Fibroblast of skin of abdomen (primary cell): ENCODE measurements around the gene TPM2.
A peak's percentile ranks its signal among the peaks of the same experiment; 100 is the strongest.
"Not testable (repeated sequence)": the region's sequence is repeated elsewhere in the genome, so short reads cannot be mapped to it uniquely, and the experiment has no call there.

Source experiments
- DNase-seq: peaks from one replicate; pipeline ENCODE4 v3.0.0-alpha.2; 2013

The TPM2 gene

DNA sequence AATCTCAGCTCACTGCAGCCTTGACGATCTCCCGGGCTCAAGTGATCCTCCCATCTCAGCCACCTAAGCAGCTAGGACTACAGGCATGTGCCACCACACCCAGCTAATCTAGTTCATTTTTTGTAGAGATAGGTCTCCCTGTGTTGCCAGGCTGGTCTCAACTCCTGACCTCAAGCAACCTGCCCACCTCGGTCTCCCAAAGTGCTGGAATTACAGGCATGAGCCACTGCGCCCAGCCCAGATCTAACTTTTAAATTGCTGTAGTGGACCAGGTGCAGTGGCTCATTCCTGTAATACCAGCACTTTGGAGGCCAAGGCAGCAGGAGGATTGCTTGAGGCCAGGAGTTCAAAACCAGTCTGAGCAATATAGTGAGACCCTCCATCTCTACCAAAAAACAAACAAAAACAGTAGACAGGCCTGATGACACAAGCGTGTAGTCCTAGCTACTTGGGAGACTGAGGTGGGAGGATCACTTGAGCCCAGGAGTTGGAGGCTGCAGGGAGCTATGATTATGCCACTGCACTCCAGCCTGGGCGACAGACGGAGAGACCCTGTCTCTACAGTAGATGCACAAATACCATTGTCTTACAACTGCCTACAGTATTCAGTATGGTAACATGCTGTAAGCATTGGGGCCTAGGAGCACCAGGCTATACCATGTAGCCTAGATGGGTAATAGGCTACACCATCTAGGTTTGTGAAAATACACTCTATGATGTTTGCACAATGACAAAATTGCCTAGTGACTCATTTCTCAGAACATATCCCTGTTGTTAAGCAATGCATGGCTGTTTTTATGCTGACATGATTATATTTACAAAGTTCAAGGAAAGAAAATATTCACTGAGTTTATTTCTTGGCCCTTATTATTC is 37.5 kb downstream of the TPM2 start:
- DNase-seq = no peak

DNA sequence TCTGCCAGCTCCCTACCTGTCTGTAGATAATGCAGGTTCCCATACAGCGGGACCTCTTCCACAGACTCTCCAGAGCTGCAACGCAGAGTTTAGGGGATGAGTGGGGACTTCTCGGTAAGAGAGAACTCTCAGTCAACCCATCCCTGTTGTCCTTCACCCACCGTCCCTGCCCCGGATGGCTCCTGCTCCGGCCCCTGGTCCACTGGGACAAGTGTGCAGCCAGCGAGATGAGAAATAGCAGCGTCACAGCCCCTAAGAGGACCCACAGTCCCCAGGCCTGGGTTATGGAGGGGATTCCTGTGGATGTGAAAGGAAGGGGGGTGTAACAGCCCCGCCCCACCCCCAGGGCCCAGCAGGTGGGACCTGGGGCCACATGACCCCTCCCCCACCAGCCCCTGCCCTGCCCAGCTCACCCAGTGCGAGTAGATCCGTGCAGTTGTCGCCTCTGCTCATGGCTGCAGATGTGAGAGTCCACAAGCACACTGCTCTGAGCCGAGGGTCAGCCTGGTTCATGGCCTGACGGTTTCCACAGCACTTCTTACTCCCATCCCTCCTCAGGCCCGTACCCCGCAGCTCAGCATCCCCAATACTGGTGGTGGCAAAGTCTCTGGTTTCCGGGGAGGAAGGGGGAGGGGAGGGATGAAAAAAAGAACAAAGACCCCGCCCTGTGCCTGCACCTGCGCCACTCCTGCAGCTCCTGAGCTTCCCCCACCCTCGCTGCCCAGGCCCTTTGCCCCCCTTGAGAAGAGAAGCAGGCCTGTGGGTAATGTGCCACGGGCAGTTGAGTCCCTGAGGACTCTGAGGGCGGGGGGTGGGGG is 39.2 kb downstream of the TPM2 start, which contains the start of gene SIT1:
SIT1 (minus strand) TSS at position 591 of the 818 bp plus-strand sequence; CDS start at position 513, 78 bp downstream.
- DNase-seq = no peak

DNA sequence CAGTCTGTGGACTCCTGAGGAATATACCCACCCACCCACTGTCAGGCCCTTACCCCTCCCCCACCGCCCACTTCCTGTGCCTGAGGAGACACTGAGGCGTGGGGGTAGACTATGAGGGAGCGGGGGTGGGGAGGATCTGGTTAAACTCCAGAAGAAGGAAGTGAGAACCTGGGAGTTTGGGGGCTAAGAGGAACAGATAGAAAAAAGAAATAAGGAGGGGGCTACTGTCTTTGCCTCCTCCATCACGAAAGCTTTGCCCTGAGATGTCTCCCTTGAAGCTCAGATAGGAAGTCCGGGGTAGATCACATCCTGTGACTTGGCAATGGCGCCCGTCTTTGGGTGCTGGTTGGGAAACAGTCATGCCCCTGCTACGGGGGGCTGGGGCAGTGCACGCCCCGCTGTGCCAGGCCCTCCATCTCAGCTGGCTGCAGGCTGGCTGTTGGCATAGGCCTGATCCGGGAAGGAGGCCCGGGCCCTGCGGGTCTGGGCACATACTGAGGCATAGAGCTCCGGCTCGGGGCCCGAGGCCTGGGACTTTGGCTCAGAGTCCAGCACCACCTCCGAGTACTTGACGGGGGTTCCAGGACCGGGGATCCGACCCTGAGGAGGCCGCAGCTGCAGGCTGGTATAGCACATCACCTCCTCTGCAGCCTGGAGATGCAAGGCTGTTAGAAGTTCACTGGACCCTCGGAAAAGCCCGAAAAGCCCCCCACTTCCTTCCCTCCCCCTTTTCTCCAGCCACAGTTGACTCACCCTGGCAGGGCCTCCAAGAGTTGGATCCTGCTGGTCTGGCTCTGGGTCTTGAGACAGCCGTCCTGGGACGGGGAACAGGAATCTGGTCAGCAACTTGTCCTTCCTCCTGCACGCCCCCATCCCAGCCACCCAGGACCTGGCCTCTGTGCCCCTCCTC is 40.0 kb downstream of the TPM2 start:
- DNase-seq = no peak

DNA sequence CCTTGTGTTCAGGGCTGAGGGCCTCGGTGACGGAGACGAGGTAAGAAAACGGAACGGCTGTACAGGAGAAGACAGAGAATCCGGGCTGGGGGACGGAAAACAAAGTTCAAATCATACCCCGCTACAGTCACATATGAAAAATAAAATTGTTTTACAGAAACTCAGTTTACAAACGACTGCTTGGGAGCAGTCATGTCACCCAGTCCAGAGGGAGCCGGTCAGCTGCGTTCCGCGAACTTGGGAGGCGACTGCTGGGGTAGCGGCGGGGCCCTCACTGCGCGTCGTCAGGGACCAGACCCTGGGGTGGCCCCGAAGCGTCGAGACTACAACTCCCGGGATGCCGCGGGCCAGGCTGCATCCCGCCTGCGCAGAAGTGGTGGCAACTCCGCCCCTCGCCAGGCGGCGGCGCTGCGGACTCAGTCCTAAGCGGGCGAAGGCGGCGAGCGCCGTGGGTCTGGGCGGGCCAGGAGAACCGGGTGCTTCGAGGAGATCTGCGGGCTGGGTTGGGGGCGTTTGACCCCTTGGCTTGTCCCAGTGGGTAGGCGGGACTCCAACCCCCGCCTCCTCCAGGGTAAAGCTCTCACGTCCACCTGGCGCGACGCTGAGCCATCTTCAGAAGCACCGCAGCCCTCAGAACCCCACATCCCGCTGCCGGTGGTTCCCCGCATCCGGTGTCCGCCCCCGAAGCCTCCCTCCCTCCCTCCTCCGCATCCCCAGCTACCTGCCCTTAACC is 43.0 kb downstream of the TPM2 start:
- DNase-seq = peak; percentile 85

DNA sequence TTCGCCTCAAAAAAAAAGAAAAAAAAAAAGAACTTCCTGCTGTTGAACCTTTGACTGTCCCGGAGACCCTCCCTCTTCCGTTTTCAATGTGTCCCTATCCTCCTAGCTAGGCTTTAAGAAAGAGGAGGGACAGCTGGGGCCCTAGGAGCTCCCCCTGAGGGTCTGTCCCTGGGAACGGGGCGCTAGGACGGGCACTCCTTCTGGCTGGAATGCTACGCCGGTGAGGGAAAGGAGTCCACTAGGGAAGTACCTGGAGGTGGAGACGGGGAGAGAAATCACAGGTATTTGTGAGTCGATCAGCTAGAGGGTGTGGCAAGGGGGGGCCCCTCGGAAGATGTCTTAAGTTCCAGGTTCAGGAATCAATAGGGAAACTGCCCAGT is 43.6 kb downstream of the TPM2 start:
- DNase-seq = no peak

DNA sequence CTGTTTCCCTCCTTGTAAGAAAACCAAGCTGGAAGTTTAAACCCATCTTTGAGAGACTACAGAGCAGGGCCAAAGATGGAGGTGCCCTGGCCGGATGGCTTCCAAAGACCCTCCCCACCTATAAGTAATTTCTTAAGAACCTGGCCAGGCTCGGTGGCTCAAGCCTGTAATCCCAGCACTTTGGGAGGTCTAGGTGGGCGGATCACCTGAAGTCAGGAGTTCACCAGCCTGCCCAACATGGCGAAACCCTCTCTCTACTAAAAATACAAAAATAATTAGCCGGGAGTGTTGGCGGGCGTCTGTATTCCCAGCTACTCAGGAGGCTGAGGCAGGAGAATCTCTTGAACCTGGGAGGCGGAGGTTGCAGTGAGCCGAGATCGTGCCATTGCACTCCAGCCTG is 44.0 kb downstream of the TPM2 start:
- not testable (repeated sequence) for DNase-seq

DNA sequence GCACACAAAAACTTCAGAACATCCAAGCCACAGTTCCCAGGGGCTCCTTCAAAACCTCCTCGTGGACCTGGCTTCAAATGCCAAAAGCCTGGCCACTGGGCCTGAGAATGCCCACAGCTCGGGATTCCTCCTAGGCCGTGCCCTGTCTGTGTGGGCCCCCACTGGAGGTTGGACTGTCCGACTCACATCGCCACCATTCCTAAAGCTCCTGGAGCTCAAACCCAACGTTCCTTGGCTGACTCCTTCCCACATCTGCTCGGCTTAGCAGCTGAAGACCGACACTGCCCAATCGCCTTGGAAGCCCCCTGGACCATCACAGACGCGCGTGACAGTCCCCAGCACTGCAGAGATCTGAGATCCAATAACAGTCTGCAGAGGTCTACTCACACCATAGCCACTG is 46.7 kb downstream of the TPM2 start:
- DNase-seq = no peak

DNA sequence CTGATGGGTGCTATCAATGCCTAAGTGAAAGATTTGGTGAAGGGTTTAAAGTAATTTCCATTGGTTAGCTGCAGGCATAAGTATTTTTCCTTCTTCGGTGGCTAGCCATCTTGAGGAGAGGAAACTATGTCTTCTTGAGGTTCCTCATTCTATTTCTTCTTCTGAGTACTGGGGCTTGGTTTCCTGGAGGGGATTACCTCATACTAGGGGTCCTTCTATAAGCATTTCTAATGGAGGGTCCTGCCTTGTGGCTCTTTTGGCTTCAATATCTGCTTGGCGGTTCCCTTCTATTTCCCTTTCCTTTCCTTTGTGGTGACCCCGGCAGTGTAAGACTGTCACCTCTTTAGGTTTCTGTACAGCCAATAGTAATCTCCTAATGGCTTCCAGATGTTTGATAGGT is 48.2 kb downstream of the TPM2 start:
- not testable (repeated sequence) for DNase-seq

DNA sequence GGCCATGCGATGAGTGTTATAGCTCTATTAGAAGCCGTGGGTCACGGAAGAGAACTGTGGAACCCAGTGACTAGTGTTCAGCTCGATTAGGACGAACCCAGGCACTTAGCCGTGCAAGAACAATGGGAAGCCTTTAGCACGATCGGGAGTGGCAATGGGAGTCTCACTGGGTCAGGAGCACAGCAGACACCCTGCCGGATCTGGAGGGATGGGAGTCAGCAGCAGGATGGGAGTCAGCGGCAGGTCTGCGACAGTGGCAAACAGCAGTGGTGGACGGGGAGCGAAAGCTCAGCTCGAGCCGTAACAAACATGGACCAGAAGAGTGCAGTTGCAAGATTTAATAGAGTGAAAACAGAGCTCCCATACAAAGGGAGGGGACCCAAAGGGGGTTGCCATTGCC is 49.3 kb downstream of the TPM2 start:
- DNase-seq = not testable (repeated sequence)

DNA sequence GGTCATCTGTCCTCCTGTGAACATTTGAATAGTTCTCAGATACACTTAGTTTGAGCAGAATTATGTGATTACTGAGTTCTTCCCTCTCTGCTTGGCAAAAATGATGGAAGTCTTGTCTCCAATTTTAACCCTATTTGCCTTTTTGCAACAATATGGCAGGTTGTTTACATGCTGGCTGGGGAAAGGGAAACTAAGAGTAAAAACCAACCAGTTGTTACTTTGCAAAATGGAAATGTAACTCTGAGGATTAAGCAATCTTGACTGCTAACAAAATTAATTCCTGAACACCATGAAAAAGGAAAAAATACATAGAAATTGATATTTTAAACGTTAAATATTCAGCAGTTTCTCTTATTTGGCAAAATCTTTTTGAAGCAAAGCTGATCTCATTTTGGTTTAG is 50.1 kb downstream of the TPM2 start:
- no peak for DNase-seq

DNA sequence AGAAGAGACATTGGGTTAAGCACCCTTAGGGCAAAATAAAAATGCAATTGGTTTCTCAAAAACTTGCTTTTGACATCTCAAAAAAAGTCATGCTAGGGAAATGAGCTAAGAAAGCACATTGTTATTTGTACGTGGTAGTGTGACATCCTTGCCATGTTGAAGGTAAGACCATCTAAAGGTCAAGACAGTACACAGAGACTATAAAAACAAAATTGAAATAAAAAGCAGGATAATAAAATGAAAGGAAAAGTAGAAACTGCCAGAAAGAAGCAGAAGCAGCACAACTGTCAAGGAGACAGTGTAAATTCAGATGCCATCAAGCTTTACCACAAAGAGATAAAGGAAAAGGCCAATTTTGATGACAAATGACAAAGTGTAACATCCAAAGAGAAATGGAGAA is 50.5 kb downstream of the TPM2 start:
- DNase-seq = not testable (repeated sequence)

DNA sequence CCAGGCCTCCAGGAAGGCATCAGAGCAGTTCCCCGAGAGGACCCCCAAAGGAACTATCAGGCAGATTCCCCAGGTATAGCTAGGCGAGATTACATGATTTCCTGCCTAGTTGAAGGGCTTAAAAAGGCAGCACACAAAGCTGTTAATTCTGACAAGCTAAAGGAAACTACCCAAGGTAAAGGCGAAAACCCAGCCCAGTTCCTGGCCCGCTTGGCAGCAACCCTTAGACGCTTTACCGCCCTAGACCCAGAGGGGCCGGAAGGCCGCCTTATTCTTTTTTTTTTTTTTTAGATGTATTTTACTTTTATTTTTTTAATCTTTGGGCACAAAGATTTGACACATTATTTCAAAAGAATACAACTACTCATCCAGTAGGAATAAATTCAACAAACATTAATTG is 51.0 kb downstream of the TPM2 start:
- not testable (repeated sequence) for DNase-seq

DNA sequence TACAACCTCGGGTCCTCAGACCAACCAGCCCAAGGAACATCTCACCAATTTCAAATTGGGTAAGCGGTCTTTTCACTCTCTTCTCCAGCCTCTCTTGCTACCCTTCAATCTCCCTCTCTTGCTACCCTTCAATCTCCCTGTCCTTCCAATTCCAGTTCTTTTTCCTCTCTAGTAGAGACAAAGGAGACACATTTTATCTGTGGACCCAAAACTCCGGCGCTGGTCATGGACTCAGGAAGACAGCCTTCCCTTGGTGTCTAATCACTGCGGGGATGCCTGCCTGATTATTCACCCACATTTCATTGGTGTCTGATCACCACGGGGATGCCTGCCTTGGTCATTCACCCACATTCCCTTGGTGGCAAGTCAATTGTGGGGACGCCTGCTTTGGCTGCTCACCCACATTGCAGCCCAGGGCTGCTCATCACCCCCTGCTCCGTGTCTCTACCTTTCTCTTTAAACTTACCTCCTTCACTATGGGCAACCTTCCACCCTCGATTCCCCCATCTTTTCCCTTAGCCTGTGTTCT is 52.2 kb downstream of the TPM2 start:
- not testable (repeated sequence) for DNase-seq

DNA sequence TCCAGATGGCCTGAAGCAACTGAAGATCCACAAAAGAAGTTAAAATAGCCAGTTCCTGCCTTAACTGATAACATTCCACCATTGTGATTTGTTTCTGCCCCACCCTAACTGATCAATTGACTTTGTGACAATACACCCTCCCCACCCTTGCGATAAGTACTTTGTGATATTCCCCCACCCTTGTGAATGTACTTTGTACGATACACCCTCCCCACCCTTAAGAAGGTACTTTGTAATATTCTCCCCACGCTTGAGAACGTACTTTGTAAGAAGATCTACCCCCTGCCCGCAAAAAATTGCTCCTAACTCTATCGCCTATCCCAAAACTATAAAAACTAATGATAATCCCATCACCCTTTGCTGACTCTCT is 52.9 kb downstream of the TPM2 start:
- DNase-seq = not testable (repeated sequence)

DNA sequence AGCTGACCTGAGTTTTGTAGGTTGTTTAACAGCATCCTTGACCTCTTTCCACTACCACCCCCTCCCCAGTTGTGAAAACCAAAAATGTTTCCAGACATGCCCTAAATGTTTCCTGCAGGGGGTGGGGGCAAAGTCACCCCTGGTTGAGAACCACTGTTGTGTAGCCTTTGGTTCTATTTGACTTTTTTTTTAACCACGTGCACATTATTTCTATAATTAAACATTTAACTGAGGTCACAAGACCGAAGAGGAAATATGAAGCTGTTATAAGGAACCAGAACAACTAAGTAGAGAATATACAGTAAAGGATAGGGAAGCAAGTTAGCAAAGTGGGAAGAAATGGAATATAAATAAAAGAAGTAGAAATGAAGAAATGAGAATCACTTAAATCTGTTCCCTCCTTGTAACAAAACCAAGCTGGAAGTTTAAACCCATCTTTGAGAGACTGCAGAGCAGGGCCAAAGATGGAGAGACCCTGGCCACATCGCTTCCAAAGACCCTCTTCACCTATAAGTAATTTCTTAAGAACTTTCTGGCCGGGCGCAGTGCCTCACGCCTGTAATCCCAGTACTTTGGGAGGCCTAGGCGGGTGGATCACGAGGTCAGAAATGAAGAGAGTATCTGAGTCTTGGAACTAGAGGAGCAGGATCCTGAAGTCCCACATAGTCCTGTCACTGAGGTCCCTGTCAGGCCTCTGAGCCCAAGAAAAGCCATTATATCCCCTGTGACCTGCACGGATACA is 53.4 kb downstream of the TPM2 start:
- DNase-seq = no peak

DNA sequence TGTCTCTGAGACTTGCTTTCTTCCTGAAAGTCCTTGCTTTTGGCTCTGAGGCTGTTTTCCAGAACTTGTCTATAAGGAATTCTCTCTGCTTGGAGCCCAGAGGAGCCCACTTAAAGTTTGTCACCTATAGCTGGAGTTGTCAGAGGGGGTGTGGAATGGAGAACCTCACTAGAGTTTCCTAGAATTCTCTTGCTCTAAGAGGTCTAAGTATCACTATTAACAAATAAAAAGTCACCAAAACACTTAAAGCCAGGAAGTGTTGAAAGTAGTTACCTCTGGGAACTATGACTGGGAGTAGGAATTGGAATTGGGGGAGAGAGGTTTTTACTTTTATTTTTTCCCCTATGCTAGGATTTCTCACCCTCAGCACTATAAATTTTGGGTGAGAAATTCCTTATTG is 54.0 kb downstream of the TPM2 start:
- no peak for DNase-seq
